NCI-H128 (cell line): ENCODE results near the gene QPRT.
"Not testable (repeated sequence)": the region's sequence is repeated elsewhere in the genome, so short reads cannot be mapped to it uniquely, and the experiment has no call there.

ENCODE experiments used
- DNase-seq: peaks from one replicate; lab custom pipeline; 2025; ENCODE audit not compliant: unreplicated experiment; lab: John Stamatoyannopoulos, UW

QPRT gene

DNA sequence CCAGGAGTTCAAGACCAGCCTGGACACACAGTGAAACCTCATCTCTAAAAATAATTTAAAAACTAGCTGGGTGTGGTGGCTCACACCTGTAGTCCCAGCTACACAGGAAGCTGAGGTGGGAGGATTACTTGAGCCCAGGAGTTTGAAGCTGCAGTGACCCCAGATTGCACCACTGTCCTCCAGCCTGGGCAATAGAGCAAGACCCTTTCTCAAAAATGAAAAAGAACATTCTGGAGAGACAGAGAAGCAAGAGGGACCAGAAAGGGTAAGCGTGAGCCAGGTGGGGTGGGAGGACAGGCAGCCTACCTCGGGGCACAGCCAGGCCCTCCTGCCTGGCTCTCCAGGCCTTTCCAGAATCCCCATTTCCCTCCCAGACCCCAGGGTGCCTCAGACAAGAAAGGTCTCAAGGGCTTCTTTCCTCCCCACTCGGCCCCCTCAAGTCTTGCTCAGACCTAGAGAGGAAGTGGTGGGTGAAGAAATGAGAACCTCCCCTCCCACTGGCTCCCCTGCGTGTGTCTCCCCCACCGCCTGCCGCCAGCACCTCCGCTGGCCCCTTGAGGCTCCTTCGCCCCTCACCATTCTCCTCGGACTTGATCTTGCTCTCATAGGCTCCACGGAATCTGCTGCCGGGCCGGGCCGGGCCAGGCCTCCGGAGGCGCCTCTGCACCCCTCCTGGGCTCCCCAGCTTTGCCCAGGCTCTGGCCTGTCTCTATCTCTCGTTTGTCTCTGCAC is 66.3 kb downstream of the QPRT start:
- no peak for DNase-seq

DNA sequence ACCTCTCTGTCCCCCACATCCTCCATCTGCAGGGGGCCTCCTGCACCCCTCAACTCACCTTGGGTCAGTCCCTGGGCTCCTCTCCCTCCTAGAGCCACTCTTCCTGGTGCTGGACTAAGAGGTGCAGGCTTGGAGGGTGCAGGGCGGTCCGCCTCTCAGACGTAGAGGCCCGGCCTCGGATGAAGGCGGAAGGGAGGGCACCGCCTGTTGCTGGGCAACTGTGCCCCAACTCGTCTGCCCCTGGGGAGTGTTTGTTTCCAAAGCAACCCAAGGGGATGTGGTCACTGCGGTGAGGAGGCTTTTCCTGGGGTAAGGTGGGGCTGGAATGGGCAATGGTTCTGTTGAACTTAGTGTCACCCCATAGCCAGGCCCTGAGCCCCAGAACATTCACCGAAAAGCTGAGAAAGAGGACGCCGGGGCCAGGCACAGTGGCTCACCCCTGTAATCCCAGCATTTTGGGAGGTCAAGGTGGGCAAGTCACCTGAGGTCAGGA is 66.9 kb downstream of the QPRT start, which contains the start of gene C16orf54:
Gene C16orf54, minus strand, starts transcription at position 138 of the 493 bp plus-strand sequence. CDS start 1,039 bp downstream, outside the sequence.
- no peak for DNase-seq

DNA sequence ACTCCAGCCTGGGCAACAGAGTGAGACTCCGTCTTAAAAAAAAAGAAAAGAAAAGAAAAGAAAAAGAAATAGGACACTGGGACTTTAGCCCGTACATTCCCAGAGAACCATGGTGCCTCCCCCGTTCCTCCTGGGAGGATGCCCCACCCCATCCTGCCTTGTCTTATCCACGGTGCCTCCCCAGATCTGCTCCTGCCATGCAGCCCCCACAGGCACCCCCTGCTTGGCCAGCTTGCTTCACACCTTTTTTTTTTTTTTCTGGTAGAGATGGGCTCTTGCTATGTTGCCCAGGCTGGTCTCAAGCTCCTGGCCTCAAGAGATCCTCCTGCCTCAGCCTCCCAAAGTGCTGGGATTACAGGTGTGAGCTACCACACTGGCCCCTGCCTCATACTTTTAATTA is 67.5 kb downstream of the QPRT start:
- DNase-seq, result not testable (repeated sequence)
